ENCODE results near the gene TK2. TPM values are rescaled to one million over a fixed set of nuclear protein-coding genes. Genes with fewer than 3 reads are reported as not detected.
"Not testable (repeated sequence)": the region's sequence is repeated elsewhere in the genome, so short reads cannot be mapped to it uniquely, and the experiment has no call there.

The TK2 gene
- total RNA-seq, 1 donor from 2014 or later, result 18.6 TPM

DNA sequence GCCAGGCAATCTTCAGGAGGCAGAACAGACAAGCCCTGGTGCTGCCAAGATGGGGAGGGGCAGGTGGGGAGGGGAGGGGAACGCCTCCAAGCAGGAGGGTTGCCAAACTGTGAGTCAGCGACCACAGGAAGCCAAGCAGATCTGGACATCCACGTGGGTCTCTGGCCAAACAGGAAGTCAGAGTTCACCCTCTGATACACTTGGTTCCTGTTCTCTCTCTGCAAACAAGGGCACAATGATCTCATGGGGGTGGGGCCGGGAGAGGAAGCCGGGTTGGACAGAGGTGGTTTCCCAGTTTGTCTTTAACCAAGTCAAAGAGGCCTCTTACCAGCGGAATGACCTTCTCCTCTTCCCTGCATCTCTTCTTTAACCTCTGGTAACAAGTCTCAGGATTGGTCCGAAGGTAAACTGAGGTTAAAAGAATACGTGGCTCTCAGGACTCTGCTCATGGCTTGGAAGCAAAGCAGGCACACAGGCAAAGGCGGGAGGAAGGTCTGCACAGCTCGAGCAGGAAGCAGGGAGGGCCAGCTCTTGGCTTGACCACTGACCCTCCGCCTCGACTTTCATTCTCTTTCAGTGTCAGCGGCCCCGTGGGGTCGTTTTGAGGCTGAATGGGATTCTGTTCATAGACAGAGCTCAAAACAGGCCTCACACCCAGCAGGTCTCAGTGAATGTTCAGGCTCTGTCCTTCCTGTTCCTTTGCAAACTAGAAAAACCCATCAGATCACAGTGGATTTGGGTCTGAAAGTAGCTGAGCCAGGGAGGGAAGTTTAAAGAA is 32.9 kb downstream of the TK2 start:
- Histone ChIP-seq H3K4me1 (peaks cover 84% of the 10 kb centered on the region), H3K4me3 (peak overlapping the region; percentile 56), H3K9me3 (replicated peaks) (no peaks in the 10 kb centered on the region), H3K27ac (replicated peaks) (peak overlapping the region; percentile 99), H3K27me3 (ENCODE audit: low read depth) (no peaks in the 10 kb centered on the region), H3K36me3 (peaks cover 12% of the 10 kb centered on the region)
- intact Hi-C loops (cut with micrococcal nuclease), result no loop called here
- TF ChIP-seq, protein P1, sequence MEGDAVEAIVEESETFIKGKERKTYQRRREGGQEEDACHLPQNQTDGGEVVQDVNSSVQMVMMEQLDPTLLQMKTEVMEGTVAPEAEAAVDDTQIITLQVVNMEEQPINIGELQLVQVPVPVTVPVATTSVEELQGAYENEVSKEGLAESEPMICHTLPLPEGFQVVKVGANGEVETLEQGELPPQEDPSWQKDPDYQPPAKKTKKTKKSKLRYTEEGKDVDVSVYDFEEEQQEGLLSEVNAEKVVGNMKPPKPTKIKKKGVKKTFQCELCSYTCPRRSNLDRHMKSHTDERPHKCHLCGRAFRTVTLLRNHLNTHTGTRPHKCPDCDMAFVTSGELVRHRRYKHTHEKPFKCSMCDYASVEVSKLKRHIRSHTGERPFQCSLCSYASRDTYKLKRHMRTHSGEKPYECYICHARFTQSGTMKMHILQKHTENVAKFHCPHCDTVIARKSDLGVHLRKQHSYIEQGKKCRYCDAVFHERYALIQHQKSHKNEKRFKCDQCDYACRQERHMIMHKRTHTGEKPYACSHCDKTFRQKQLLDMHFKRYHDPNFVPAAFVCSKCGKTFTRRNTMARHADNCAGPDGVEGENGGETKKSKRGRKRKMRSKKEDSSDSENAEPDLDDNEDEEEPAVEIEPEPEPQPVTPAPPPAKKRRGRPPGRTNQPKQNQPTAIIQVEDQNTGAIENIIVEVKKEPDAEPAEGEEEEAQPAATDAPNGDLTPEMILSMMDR (IDR thresholded peaks at IDR 0.05; ENCODE audit: borderline replicate concordance), result no peak
- peak; percentile 97 for DNase-seq

DNA sequence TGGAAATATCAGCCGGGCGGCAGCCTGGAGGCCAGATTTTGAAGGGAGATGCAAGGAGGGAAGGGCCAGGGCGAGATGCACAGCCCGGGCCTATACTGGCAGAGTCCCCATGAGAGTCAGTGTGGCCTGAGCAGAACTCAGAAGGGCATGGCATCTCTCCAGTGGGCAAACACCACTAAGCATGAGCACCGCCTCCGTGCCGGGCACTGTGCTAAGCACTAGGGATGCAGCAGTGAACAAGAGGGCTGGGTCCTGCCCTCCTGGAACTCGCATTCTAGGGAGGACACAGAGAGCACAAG is 33.5 kb downstream of the TK2 start:
- no peak for DNase-seq
- Histone ChIP-seq H3K27me3 (ENCODE audit: low read depth) (no peaks in the 10 kb centered on the region), H3K36me3 (peaks cover 12% of the 10 kb centered on the region), H3K27ac (replicated peaks) (peak overlapping the region; percentile 99), H3K4me1 (peaks cover 84% of the 10 kb centered on the region), H3K9me3 (replicated peaks) (no peaks in the 10 kb centered on the region), H3K4me3 (peak overlapping the region; percentile 40)
- TF ChIP-seq, protein P1 (IDR thresholded peaks at IDR 0.05; ENCODE audit: borderline replicate concordance), result no peak
- intact Hi-C loops (cut with micrococcal nuclease), result no loop called here

DNA sequence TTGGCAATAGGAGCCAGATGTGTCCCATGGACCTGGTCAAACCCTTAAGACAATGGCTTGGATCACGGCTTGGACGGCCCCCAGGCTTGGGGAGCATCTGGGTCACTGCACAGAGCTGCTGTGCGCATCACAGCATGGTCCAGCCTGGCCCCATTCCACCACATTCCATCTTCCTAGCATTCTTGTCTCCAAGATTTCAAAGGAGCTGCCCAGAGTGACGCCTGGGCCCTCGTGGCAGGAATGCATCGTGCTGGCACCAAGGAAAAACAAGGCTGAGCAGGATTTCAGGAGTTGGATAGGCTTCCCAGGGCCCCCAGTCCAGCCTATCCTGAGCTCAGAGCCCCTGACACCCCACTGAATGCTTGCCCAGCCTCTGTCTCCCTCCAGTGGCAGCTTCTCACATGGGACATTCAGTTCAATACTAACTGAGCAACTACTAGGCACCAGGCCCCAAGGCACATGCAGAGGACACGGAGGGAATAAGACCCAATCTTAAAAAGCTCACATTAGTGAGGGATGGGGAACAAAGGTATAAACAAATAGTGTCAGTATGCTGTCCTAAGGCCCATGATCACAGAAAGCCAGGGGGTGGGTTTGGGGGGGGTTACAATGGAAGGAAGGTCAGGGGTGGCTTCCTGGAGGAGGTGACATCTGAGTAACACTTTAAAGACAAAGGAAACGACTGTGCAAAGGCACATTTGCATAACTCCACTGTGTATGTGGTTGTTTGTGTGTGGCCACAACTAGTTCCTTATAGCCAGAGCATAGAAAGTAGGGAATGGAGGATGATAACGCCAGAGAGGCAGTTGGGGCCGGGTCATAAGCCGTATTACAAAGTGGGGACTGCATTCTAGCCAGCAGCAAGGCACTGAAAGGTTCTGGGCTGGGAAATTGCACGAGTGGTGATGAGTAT is 34.1 kb downstream of the TK2 start:
- H3K9me3 ChIP-seq (replicated peaks), result no peaks in the 10 kb centered on the region
- TF ChIP-seq, protein P1 (IDR thresholded peaks at IDR 0.05; ENCODE audit: borderline replicate concordance), result peak; percentile 50
- peak overlapping the region; percentile 99 for H3K27ac ChIP-seq (replicated peaks)
- H3K4me3 ChIP-seq, result peak overlapping the region; percentile 40
- H3K4me1 ChIP-seq, result peaks cover 84% of the 10 kb centered on the region
- H3K27me3 ChIP-seq (ENCODE audit: low read depth), result no peaks in the 10 kb centered on the region
- DNase-seq, result no peak
- peaks cover 12% of the 10 kb centered on the region for H3K36me3 ChIP-seq
- intact Hi-C loops (cut with micrococcal nuclease), result no loop called here

DNA sequence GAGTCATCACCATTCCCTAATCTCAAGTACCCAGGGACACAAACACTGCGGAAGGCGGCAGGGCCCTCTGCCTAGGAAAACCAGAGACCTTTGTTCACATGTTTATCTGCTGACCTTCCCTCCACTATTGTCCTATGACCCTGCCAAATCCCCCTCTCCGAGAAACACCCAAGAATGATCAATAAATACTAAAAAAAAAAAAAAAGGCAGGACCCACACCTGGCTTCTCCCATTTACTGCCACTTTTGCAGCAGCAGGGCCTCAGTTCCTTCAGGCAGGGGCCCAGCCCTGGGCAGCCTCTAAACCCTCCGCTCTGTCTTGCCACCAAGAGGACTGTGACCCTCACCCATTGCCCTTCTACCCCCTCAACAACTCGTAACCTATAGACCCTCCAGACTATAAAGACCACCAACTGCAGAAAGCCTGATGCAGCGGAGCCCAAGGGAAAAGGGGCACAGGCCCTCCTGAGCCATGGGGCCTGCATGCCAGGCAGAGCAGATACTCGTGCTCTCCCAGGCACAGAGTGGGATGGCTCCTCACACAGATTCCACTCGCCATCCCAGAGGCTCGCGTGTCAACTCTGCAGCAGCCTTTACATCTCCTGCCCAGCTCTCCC is 34.8 kb downstream of the TK2 start:
- H3K4me1 ChIP-seq, result peaks cover 84% of the 10 kb centered on the region

DNA sequence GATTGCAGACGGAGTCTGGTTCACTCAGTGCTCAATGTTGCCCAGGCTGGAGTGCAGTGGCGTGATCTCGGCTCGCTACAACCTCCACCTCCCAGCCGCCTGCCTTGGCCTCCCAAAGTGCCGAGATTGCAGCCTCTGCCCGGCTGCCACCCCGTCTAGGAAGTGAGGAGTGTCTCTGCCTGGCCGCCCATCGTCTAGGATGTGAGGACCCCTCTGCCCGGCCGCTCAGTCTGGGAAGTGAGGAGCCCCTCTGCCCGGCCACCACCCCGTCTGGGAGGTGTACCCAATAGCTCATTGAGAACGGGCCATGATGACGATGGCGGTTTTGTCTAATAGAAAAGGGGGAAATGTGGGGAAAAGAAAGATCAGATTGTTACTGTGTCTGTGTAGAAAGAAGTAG is 35.5 kb downstream of the TK2 start:
- DNase-seq; H3K27me3 ChIP-seq (ENCODE audit: low read depth); H3K27ac ChIP-seq (replicated peaks); H3K4me3 ChIP-seq; H3K9me3 ChIP-seq (replicated peaks); intact Hi-C loops (cut with micrococcal nuclease): not testable (repeated sequence)
- Histone ChIP-seq H3K36me3 (peaks cover 16% of the 10 kb centered on the region), H3K4me1 (peaks cover 78% of the 10 kb centered on the region)

More for the DNA sequence above, 34.8 kb downstream of the TK2 start:
- DNase-seq; H3K9me3 ChIP-seq (replicated peaks); intact Hi-C loops (cut with micrococcal nuclease); H3K4me3 ChIP-seq; H3K27me3 ChIP-seq (ENCODE audit: low read depth): not testable (repeated sequence)
- Histone ChIP-seq H3K27ac (replicated peaks) (peak overlapping the region; percentile 99), H3K36me3 (peaks cover 12% of the 10 kb centered on the region)

DNA sequence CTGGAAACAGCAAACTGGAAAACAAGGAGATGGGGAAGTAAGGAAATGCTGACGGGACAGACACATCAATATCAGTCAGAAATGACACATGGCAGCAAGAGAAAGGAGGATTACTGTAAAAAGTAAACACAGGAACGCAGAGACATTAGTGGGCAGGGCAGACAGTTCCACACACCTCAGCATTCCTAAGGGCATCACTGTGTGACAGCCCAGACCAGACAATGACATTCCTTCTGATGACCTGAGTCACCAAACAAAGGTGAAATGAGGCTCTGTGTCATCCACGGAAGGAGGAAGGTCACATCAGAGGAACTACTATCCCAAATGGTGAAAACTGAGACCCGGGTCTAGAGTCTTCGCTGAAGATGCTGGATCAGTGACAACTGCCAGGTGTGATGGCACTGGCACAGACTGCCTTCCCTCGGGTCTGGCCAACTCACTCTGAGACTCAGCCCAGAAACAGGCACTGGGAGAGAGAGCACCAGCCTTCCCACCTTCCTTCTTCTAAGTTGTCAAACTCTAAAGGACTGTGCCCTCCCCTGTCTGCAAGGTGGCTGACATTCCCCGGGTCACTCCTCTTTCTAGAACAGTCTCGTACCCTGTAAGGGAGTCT is 36.7 kb downstream of the TK2 start:
- TF ChIP-seq, protein P1 (IDR thresholded peaks at IDR 0.05; ENCODE audit: borderline replicate concordance), result no peak
- Histone ChIP-seq H3K4me1 (peaks cover 74% of the 10 kb centered on the region), H3K27me3 (ENCODE audit: low read depth) (no peaks in the 10 kb centered on the region), H3K36me3 (peaks cover 21% of the 10 kb centered on the region), H3K9me3 (replicated peaks) (no peaks in the 10 kb centered on the region), H3K27ac (replicated peaks) (peak overlapping the region; percentile 75), H3K4me3 (no peak overlapping the region)
- intact Hi-C loops (cut with micrococcal nuclease), result no loop called here
- no peak for DNase-seq
